MCF 10A (cell line): ENCODE measurements around the gene ZFP28. TPM values are rescaled to one million over a fixed set of nuclear protein-coding genes. Genes with fewer than 3 reads are reported as not detected.
A peak's percentile ranks its signal among the peaks of the same experiment; 100 is the strongest.

Experiments
- BruUV-seq: library from RNA; stranded (reverse); fragments of 400-500 nt; replicated peaks from 2 replicates; lab custom pipeline; 2021; lab: Mats Ljungman, UMichigan
- CTCF ChIA-PET: fragments of 300-600 bp; sonication (Branson Sonifier 250); formaldehyde crosslinking; extraction: SDS; loops from one replicate; lab custom pipeline; 2021; ENCODE audit warnings: antibody characterized with exemption, inconsistent platforms; lab: Yijun Ruan, JAX
- POLR2A ChIA-PET: fragments of 300-600, 350-650 bp; sonication (Branson Sonifier 250); formaldehyde crosslinking; extraction: SDS; loops from one replicate; lab custom pipeline; 2020; ENCODE audit warnings: antibody characterized with exemption, inconsistent platforms; lab: Yijun Ruan, JAX
- DNase-seq: peaks from one replicate; pipeline ENCODE4 v3.0.0-alpha.2; 2018; ENCODE audit not compliant: unreplicated experiment
- H3K27ac Mint-ChIP-seq: one replicate; pipeline ENCODE4 v1.8.0; 2022; ENCODE audit warnings: mild to moderate bottlenecking, low read depth, mixed read lengths; ENCODE audit not compliant: unreplicated experiment
- H3K27me3 Mint-ChIP-seq: one replicate; pipeline ENCODE4 v1.8.0; 2022; ENCODE audit warnings: mixed read lengths; ENCODE audit not compliant: insufficient read depth, unreplicated experiment
- H3K36me3 Mint-ChIP-seq: one replicate; pipeline ENCODE4 v1.8.0; 2022; ENCODE audit warnings: mild to moderate bottlenecking, moderate library complexity, mixed read lengths; ENCODE audit not compliant: insufficient read depth, unreplicated experiment
- H3K4me1 Mint-ChIP-seq: one replicate; pipeline ENCODE4 v1.8.0; 2022; ENCODE audit warnings: mixed read lengths; ENCODE audit not compliant: insufficient read depth, unreplicated experiment
- H3K4me3 Mint-ChIP-seq: one replicate; pipeline ENCODE4 v1.8.0; 2022; ENCODE audit warnings: mild to moderate bottlenecking, moderate library complexity, mixed read lengths; ENCODE audit not compliant: unreplicated experiment
- H3K9me3 Mint-ChIP-seq: one replicate; pipeline ENCODE4 v1.8.0; 2022; ENCODE audit warnings: mixed read lengths; ENCODE audit not compliant: unreplicated experiment
- intact Hi-C: fragments of 100-400 bp; cut with micrococcal nuclease; formaldehyde crosslinking; loops from 2 replicates; pipeline ENCODE4 v1.14.1; 2022
- total RNA-seq: library from RNA; stranded (reverse); gene quantifications from 2 replicates; pipeline ENCODE4 v1.2.3, GENCODE V29; 2022
- TF ChIP-seq, protein P1 (sequence below): fragments of 200-600 bp; IDR thresholded peaks from one replicate; pipeline ENCODE4 v1.8.0; 2022; ENCODE audit warnings: antibody characterized with exemption, mild to moderate bottlenecking; ENCODE audit not compliant: unreplicated experiment

The ZFP28 gene
- total RNA-seq, 1 experiment from 2014 or later: not detected

DNA sequence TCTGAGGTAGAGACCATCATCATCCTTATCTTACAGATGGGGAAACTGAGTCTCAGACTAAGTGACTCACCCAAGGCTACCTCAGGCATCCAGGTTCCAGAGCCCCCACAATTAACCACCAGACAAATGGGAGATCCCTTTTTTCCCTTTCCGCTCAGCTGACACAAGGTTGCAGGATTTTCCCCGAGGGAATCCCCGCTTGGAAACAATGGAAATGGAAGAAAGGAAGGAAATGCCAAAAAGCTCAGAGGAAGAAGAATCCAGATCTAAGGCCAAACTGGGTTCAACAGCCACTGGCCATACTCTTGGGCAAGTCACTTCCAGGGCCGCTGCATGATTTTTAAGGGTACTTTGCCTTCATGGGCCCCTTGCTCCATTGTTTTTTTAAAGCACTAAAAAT, 57.9 kb downstream of the ZFP28 start:
- intact Hi-C loops: no loop called here
- no peak overlapping the region for H3K27ac Mint-ChIP-seq

DNA sequence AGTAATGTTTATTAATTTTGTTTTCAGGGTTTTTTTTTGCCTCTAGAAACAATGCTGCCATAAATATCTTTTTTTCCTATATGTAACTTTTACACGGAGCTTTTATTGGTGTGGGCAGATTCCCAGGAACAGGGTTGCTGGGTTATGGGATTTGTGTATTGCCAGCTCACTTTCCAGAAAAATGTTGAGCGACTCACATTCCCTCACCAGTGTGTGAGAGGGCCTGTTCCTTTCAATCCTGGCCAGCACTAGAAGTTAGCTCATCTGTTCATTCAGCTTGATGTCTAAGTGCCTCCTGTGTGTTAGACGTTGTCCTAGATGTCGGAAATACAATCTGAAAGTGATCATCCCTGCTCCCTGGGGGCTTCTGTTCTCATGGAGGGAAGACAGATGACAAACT, 58.9 kb downstream of the ZFP28 start:
- TF ChIP-seq, protein P1, sequence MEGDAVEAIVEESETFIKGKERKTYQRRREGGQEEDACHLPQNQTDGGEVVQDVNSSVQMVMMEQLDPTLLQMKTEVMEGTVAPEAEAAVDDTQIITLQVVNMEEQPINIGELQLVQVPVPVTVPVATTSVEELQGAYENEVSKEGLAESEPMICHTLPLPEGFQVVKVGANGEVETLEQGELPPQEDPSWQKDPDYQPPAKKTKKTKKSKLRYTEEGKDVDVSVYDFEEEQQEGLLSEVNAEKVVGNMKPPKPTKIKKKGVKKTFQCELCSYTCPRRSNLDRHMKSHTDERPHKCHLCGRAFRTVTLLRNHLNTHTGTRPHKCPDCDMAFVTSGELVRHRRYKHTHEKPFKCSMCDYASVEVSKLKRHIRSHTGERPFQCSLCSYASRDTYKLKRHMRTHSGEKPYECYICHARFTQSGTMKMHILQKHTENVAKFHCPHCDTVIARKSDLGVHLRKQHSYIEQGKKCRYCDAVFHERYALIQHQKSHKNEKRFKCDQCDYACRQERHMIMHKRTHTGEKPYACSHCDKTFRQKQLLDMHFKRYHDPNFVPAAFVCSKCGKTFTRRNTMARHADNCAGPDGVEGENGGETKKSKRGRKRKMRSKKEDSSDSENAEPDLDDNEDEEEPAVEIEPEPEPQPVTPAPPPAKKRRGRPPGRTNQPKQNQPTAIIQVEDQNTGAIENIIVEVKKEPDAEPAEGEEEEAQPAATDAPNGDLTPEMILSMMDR: no peak
- no peak for DNase-seq
- BruUV-seq: no TSS peak
- Mint-ChIP-seq H3K27me3 (no peaks in the 10 kb centered on the region), H3K27ac (no peak overlapping the region), H3K9me3 (peaks cover 8% of the 10 kb centered on the region), H3K36me3 (peaks cover 10% of the 10 kb centered on the region), H3K4me1 (peaks cover 28% of the 10 kb centered on the region), H3K4me3 (no peak overlapping the region)
- intact Hi-C loops: no loop called here
- CTCF ChIA-PET: no interaction called here
- POLR2A ChIA-PET: no interaction called here

More for the DNA sequence above, 57.9 kb downstream of the ZFP28 start:
- Mint-ChIP-seq H3K4me1 (peaks cover 28% of the 10 kb centered on the region), H3K36me3 (no peaks in the 10 kb centered on the region), H3K4me3 (peak overlapping the region; percentile 83), H3K27me3 (no peaks in the 10 kb centered on the region), H3K9me3 (peaks cover 6% of the 10 kb centered on the region)
- ChIA-PET POLR2A (no interaction called here), CTCF (no interaction called here)
- no TSS peak for BruUV-seq
- no peak for DNase-seq
- TF ChIP-seq, protein P1: no peak

DNA sequence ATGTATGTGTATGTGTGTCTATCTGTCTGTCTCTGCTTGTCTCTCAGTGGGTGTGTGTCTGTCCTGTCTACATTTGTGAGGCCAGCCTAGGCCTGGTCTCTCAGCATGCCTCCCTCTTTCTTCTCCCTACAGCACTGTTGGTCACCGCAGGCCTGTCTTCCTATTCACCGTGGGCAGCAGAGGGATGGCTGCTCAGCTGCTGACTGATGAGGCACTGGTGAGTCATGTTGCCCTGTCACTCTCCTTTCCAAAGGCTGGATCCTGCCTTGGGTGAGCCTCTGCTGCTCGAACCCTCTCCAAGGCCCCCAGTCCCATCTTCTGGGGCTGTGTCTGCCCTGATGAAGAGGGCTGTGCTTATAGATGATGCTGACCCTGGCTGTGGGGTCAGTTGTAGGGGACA, 62.6 kb downstream of the ZFP28 start:
- Mint-ChIP-seq H3K9me3 (peaks cover 16% of the 10 kb centered on the region), H3K27ac (no peak overlapping the region), H3K4me3 (no peak overlapping the region), H3K27me3 (no peaks in the 10 kb centered on the region), H3K36me3 (peaks cover 17% of the 10 kb centered on the region), H3K4me1 (peaks cover 12% of the 10 kb centered on the region)
- BruUV-seq: no TSS peak
- intact Hi-C loops: no loop called here
- TF ChIP-seq, protein P1: no peak
- ChIA-PET CTCF (no interaction called here), POLR2A (no interaction called here)
- DNase-seq: peak; percentile 0

DNA sequence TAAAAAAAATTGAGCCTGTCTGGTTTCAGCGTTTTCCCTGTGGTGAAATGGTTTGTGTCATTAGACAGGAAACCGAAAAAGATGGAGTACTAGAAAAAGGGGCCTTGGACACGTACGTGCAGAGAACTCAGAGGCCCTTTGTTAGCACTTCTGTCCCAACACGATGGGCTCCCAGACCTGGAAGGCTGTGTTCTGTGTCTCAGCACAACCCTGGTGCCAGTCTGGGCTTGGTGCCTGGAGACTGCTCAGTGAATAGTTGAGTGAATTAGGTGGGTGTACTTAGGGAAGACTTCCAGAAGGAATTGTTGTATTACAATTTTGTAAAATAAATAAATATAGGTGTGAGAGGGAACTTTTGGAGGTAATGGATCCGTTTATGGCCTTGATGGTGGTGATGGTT, 65.1 kb downstream of the ZFP28 start:
- no TSS peak for BruUV-seq
- POLR2A ChIA-PET: no interaction called here
- H3K27ac Mint-ChIP-seq: no peak overlapping the region
- peaks cover 6% of the 10 kb centered on the region for H3K4me1 Mint-ChIP-seq
- TF ChIP-seq, protein P1: no peak
- CTCF ChIA-PET: no interaction called here
- H3K4me3 Mint-ChIP-seq: no peak overlapping the region
- DNase-seq: no peak
- peaks cover 17% of the 10 kb centered on the region for H3K36me3 Mint-ChIP-seq
- peaks cover 21% of the 10 kb centered on the region for H3K9me3 Mint-ChIP-seq
- intact Hi-C loops: no loop called here
- no peaks in the 10 kb centered on the region for H3K27me3 Mint-ChIP-seq

Other genes starting within 250 kb of the ZFP28 start
- 6.2 and 8.1 TPM in 2 replicates for gene ZSCAN5A, start 224.1 kb upstream of the ZFP28 start, total RNA-seq
- not detected in 2 replicates for gene ZNF582, start 145.4 kb upstream of the ZFP28 start, total RNA-seq
- 1.8 and 2.8 TPM in 2 replicates for gene ZNF583, start 134.6 kb upstream of the ZFP28 start, total RNA-seq
- not detected in 2 replicates for gene ZNF667, start 61.6 kb upstream of the ZFP28 start, total RNA-seq
- gene ZNF471, start 31.1 kb upstream of the ZFP28 start, total RNA-seq: not detected in 2 replicates
- gene ZNF470, start 28.5 kb downstream of the ZFP28 start, total RNA-seq: not detected in 2 replicates
- 4.0 and 5.9 TPM in 2 replicates for gene ZNF71, start 56.4 kb downstream of the ZFP28 start, total RNA-seq
- not detected in 2 replicates for gene SMIM17, start 104.2 kb downstream of the ZFP28 start, total RNA-seq
- not detected in 2 replicates for gene ZNF835, start 132.8 kb downstream of the ZFP28 start, total RNA-seq